OCI-LY3 (cell line): ENCODE results near the gene SAA2.

ENCODE experiments used
- CTCF ChIP-seq: fragments of 200-600, 300-600 bp; sonication (generic); IDR thresholded peaks from 2 replicates; pipeline ENCODE4 v1.5.1; 2014; ENCODE audit warnings: antibody characterized with exemption, low read length, low read depth
- EZH2phosphoT487 ChIP-seq: fragments of 200-600 bp; shearing (Covaris generic); IDR thresholded peaks from 2 replicates; pipeline ENCODE4 v1.6.1; 2018; ENCODE audit warnings: antibody characterized with exemption, mixed run types, low read depth

DNA sequence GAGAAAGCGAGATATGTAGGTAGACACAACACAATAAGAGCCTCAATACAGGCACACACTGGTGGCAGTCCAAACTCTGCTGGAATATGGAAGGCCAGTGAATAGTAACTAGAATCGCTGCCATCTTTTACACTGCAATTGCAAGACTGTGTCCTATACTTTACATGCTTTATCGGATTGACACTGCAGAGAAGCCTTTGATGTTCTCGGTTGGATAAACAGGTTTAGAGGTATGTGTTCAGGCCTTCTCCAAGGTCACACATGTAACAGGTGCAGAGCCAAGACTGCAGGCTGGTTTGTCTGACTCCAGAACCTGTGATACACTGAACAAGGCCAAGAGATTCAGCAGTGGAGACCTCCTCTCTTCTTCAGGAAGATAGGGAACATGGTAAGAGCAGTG is 22.7 kb upstream of the SAA2 start:
- TF ChIP-seq CTCF, result no peak
- TF ChIP-seq EZH2phosphoT487, result no peak
